GM12873 (cell line): ENCODE data around the gene SMR3A.

Source experiments
- CTCF ChIP-seq: IDR thresholded peaks from 2 replicates; pipeline ENCODE4 v1.5.1; 2012; ENCODE audit warnings: low read depth, mild to moderate bottlenecking, moderate library complexity, low read length, control low read depth; ENCODE audit not compliant: insufficient read depth; ENCODE audit errors: missing control alignments

Gene SMR3A

GRCh38 chr4:70360460-70360859 lies at the start of gene SMR3A:
TSS of gene SMR3A (plus strand) at chr4:70360760. CDS start at chr4:70362116, 1,356 bp downstream.
- TF ChIP-seq CTCF = no peak

- TF ChIP-seq CTCF = no peak
Measured at GRCh38 chr4:70313736-70314135, 46.8 kb upstream of the SMR3A start.

GRCh38 chr4:70315928-70316327 lies 44.6 kb upstream of the SMR3A start:
- TF ChIP-seq CTCF = peak; percentile 29

- no peak for TF ChIP-seq CTCF
Measured at GRCh38 chr4:70326052-70326451, 34.5 kb upstream of the SMR3A start.

GRCh38 chr4:70334681-70335080 lies 25.9 kb upstream of the SMR3A start, which contains the start of gene CABS1:
TSS of gene CABS1 (plus strand) at chr4:70334981. CDS start at chr4:70335040, 59 bp downstream.
- TF ChIP-seq CTCF = no peak

- no peak for TF ChIP-seq CTCF
Measured at GRCh38 chr4:70336043-70336442, 24.5 kb upstream of the SMR3A start.

- no peak for TF ChIP-seq CTCF
Measured at GRCh38 chr4:70337886-70338420, 22.6 kb upstream of the SMR3A start.
